ENCODE data around the gene TACR1. TPM values are rescaled to one million over a fixed set of nuclear protein-coding genes. Genes with fewer than 3 reads are reported as not detected.

TACR1 gene
- total RNA-seq, 1 donor from 2014 or later: not detected

DNA sequence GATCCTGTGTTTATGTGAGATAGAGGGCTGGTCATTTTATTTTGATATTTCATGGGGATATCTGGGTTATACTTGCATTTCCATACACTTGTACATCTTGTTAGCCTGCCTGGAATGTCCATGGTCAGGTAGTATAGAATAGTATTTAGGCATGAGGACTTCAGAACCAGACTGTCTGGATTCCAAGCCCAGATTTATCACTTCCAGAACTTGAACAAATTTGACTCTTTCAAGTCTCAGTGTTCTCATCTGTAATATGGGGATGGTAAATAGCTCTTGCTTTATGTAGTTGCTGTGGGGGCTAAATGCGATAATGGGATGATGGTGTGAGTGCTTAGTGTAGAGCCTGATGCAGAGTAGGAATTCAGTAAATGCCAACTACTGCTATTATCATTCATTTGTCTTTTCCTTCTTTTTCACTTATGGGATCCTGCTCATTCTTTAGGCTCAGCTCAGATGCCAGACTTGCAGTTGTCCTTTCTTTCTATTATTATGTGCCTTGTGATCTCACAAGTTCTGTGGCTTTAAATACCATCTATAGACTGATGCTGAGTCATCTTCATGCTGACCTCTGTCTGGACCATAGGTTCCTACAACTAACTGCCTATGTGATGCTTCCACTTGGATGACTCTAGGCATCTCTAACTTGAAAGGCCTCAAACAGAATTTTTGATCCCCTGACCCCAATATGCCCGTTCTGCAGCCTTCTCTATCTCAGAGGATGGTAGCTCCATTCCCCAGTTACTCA is 173.5 kb downstream of the TACR1 start:
- CTCF ChIA-PET: no interaction called here
- TF ChIP-seq CTCF (IDR thresholded peaks at IDR 0.05): no peak
- H3K4me3 Mint-ChIP-seq: no peak overlapping the region
- no peaks in the 10 kb centered on the region for H3K27me3 Mint-ChIP-seq
- no peaks in the 10 kb centered on the region for H3K36me3 Mint-ChIP-seq (ENCODE audit: low read depth)
- H3K9me3 Mint-ChIP-seq: no peaks in the 10 kb centered on the region
- DNase-seq: no peak
- H3K27ac Mint-ChIP-seq: no peak overlapping the region
- POLR2A ChIA-PET: no interaction called here
- ATAC-seq (ENCODE audit: low read depth): no peak
- intact Hi-C loops (cut with micrococcal nuclease): no loop called here
- no peaks in the 10 kb centered on the region for H3K4me1 Mint-ChIP-seq

- no peak overlapping the region for H3K4me3 Mint-ChIP-seq
- no peaks in the 10 kb centered on the region for H3K4me1 Mint-ChIP-seq
- ChIA-PET CTCF (no interaction called here), POLR2A (no interaction called here)
- intact Hi-C loops (cut with micrococcal nuclease): no loop called here
- no peak for ATAC-seq (ENCODE audit: low read depth)
- no peaks in the 10 kb centered on the region for H3K9me3 Mint-ChIP-seq
- no peak for TF ChIP-seq CTCF (IDR thresholded peaks at IDR 0.05)
- H3K36me3 Mint-ChIP-seq (ENCODE audit: low read depth): no peaks in the 10 kb centered on the region
- no peak for DNase-seq
- no peak overlapping the region for H3K27ac Mint-ChIP-seq
- no peaks in the 10 kb centered on the region for H3K27me3 Mint-ChIP-seq
Observed at GRCh38 chr2:75025216-75025615, 174.1 kb downstream of the TACR1 start.

GRCh38 chr2:75023666-75024455 is 175.5 kb downstream of the TACR1 start:
- no peak for TF ChIP-seq CTCF (IDR thresholded peaks at IDR 0.05)
- no peaks in the 10 kb centered on the region for H3K27me3 Mint-ChIP-seq
- no peaks in the 10 kb centered on the region for H3K4me1 Mint-ChIP-seq
- ATAC-seq (ENCODE audit: low read depth): no peak
- DNase-seq: no peak
- H3K4me3 Mint-ChIP-seq: no peak overlapping the region
- ChIA-PET CTCF (interaction anchor here (0.5 kb wide), 1 partner anchor 565 kb away, joined by 5 read pairs; no protein-coding TSS in a partner anchor), POLR2A (no interaction called here)
- H3K9me3 Mint-ChIP-seq: no peaks in the 10 kb centered on the region
- no peaks in the 10 kb centered on the region for H3K36me3 Mint-ChIP-seq (ENCODE audit: low read depth)
- intact Hi-C loops (cut with micrococcal nuclease): no loop called here
- H3K27ac Mint-ChIP-seq: no peak overlapping the region

- CTCF ChIA-PET: no interaction called here
- no peak for TF ChIP-seq CTCF (IDR thresholded peaks at IDR 0.05)
- intact Hi-C loops (cut with micrococcal nuclease): no loop called here
- Mint-ChIP-seq H3K36me3 (ENCODE audit: low read depth) (no peaks in the 10 kb centered on the region), H3K4me1 (no peaks in the 10 kb centered on the region), H3K4me3 (no peak overlapping the region), H3K27ac (no peak overlapping the region), H3K27me3 (no peaks in the 10 kb centered on the region), H3K9me3 (no peaks in the 10 kb centered on the region)
- no peak for ATAC-seq (ENCODE audit: low read depth)
- no peak for DNase-seq
- POLR2A ChIA-PET: no interaction called here
Observed at GRCh38 chr2:75022516-75022915, 176.8 kb downstream of the TACR1 start.

- H3K27me3 Mint-ChIP-seq: no peaks in the 10 kb centered on the region
- no peaks in the 10 kb centered on the region for H3K4me1 Mint-ChIP-seq
- POLR2A ChIA-PET: no interaction called here
- H3K27ac Mint-ChIP-seq: no peak overlapping the region
- TF ChIP-seq CTCF (IDR thresholded peaks at IDR 0.05): no peak
- no peaks in the 10 kb centered on the region for H3K36me3 Mint-ChIP-seq (ENCODE audit: low read depth)
- CTCF ChIA-PET: no interaction called here
- intact Hi-C loops (cut with micrococcal nuclease): no loop called here
- H3K4me3 Mint-ChIP-seq: no peak overlapping the region
- ATAC-seq (ENCODE audit: low read depth) (no peak), DNase-seq (no peak)
- no peaks in the 10 kb centered on the region for H3K9me3 Mint-ChIP-seq
Observed at GRCh38 chr2:75021672-75022071, 177.6 kb downstream of the TACR1 start.

Data from activated B cell treated with CpG ODN at 0.5 μM for 24 hours (primary cell).